ENCODE results near the gene EDEM1.

EDEM1 gene

GRCh38 chr3:5160940-5161858, 26.3 kb upstream of the EDEM1 start:
- H3K27ac ChIP-seq: no peak overlapping the region
- TF ChIP-seq ZFX (IDR thresholded peaks at IDR 0.05) (no peak), CTCF (conservative IDR thresholded peaks at IDR 0.05) (no peak)

- no peak overlapping the region for H3K27ac ChIP-seq
Measured at GRCh38 chr3:5162102-5162501, 25.4 kb upstream of the EDEM1 start.

GRCh38 chr3:5165698-5166097, 21.8 kb upstream of the EDEM1 start:
- no peak overlapping the region for H3K27ac ChIP-seq
- no peak for TF ChIP-seq CTCF (conservative IDR thresholded peaks at IDR 0.05)
- TF ChIP-seq ZFX (IDR thresholded peaks at IDR 0.05): no peak

More at GRCh38 chr3:5162102-5162501, 25.4 kb upstream of the EDEM1 start:
- TF ChIP-seq ZFX (IDR thresholded peaks at IDR 0.05): no peak
- no peak for TF ChIP-seq CTCF (conservative IDR thresholded peaks at IDR 0.05)

- TF ChIP-seq CTCF (conservative IDR thresholded peaks at IDR 0.05) (no peak), ZFX (IDR thresholded peaks at IDR 0.05) (no peak)
Measured at GRCh38 chr3:5166846-5167245, 20.7 kb upstream of the EDEM1 start.

GRCh38 chr3:5168110-5168509, 19.4 kb upstream of the EDEM1 start:
- TF ChIP-seq ZFX (IDR thresholded peaks at IDR 0.05) (no peak), CTCF (conservative IDR thresholded peaks at IDR 0.05) (no peak)
- no peak overlapping the region for H3K27ac ChIP-seq

More at GRCh38 chr3:5166846-5167245, 20.7 kb upstream of the EDEM1 start:
- no peak overlapping the region for H3K27ac ChIP-seq

- no peak overlapping the region for H3K27ac ChIP-seq
- TF ChIP-seq ZFX (IDR thresholded peaks at IDR 0.05): no peak
- TF ChIP-seq CTCF (conservative IDR thresholded peaks at IDR 0.05): no peak
Measured at GRCh38 chr3:5169807-5170206, 17.7 kb upstream of the EDEM1 start.

- TF ChIP-seq CTCF (conservative IDR thresholded peaks at IDR 0.05) (no peak), ZFX (IDR thresholded peaks at IDR 0.05) (no peak)
- H3K27ac ChIP-seq: no peak overlapping the region
Measured at GRCh38 chr3:5170975-5171374, 16.5 kb upstream of the EDEM1 start.
